B cell (primary cell): ENCODE measurements around the gene SKIDA1.
A peak's percentile ranks its signal among the peaks of the same experiment; 100 is the strongest.

Experiments used
- EZH2 ChIP-seq: IDR thresholded peaks from 2 replicates; pipeline ENCODE4 v1.6.1; 2012; ENCODE audit warnings: borderline replicate concordance, low read depth, mild to moderate bottlenecking, moderate library complexity, low read length; ENCODE audit not compliant: insufficient read depth, poor library complexity, severe bottlenecking
- TF ChIP-seq, protein P1 (sequence below): fragments of 200-600 bp; IDR thresholded peaks from one replicate; pipeline ENCODE4 v1.8.0; 2022; ENCODE audit warnings: antibody characterized with exemption, mild to moderate bottlenecking

DNA sequence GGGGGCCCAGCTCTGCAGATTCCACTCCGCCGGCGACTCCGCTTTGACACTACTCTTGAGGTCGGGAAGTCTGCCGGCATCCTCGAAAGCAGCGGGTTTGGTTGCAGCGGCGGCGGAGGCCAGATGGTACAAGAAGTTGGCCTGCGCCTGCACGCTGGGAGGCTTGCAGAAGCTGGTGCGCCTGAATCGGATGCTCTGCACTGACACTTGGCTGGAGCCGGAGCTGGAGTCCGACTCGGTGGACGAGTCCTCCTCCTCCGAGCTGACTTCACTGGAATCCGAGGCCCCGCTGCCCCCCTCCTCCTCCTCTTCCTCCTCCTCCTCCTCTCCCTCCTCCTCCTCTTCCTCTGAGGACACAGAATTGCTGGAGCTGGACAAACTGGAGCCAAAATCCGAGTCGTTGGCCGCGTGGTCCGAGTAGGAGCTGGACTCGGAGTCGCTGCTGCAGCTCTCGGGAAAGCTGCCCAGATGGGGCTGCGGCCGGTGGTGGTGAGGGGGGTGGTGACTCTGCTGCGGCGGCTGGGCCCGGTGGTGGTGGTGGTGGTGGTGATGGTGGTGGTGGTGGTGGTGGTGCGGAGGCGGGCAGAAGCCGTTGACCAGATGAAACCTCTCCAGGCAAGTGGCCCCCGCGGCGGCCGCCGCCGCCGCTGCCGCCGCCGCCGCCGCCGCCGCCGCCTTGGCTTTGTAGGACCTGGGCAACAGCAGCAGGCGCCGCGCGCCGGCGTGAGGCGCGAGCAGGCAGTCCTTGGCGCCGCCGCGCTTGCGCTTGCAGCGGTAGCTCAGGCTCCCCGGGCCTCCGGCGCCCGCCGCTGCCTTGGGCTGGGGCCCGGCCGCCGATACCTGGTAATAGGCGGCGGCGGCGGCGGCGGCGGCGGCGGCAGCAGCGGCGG, 9.0 kb downstream of the SKIDA1 start:
- TF ChIP-seq, protein P1, sequence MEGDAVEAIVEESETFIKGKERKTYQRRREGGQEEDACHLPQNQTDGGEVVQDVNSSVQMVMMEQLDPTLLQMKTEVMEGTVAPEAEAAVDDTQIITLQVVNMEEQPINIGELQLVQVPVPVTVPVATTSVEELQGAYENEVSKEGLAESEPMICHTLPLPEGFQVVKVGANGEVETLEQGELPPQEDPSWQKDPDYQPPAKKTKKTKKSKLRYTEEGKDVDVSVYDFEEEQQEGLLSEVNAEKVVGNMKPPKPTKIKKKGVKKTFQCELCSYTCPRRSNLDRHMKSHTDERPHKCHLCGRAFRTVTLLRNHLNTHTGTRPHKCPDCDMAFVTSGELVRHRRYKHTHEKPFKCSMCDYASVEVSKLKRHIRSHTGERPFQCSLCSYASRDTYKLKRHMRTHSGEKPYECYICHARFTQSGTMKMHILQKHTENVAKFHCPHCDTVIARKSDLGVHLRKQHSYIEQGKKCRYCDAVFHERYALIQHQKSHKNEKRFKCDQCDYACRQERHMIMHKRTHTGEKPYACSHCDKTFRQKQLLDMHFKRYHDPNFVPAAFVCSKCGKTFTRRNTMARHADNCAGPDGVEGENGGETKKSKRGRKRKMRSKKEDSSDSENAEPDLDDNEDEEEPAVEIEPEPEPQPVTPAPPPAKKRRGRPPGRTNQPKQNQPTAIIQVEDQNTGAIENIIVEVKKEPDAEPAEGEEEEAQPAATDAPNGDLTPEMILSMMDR: no peak
- peak; percentile 78 for TF ChIP-seq EZH2
